Measurements from ENCODE around the gene DLL3.

DNA sequence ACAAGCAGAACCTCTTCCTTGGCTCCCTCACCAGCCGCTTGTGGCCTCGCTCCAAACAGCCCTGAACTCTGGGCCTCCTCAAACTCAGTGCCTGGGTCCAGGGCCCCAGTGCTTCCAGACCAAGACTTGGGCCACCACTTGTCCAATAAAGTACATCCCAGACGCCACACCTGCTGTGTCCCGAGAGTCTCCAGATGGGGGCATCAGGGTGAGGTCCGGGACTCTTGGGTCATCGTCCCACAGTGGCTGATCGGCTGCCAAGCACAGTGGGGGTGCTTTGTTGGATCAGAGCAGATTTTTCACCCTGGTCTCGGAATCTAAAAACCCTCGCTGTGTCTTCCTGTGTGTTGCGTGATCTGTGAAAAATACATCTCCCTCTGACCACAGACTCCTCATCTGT is 9.0 kb upstream of the DLL3 start:
- TF ChIP-seq, protein P1, sequence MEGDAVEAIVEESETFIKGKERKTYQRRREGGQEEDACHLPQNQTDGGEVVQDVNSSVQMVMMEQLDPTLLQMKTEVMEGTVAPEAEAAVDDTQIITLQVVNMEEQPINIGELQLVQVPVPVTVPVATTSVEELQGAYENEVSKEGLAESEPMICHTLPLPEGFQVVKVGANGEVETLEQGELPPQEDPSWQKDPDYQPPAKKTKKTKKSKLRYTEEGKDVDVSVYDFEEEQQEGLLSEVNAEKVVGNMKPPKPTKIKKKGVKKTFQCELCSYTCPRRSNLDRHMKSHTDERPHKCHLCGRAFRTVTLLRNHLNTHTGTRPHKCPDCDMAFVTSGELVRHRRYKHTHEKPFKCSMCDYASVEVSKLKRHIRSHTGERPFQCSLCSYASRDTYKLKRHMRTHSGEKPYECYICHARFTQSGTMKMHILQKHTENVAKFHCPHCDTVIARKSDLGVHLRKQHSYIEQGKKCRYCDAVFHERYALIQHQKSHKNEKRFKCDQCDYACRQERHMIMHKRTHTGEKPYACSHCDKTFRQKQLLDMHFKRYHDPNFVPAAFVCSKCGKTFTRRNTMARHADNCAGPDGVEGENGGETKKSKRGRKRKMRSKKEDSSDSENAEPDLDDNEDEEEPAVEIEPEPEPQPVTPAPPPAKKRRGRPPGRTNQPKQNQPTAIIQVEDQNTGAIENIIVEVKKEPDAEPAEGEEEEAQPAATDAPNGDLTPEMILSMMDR (IDR thresholded peaks at IDR 0.05): no peak
- no peak for TF ChIP-seq POLR2A (IDR thresholded peaks at IDR 0.05)

All from heart left ventricle (tissue), 13 donors.